ENCODE data around the gene P3H1. TPM values are rescaled to one million over a fixed set of nuclear protein-coding genes. Genes with fewer than 3 reads are reported as not detected.

Gene P3H1
- polyA plus RNA-seq, 1 of the 3 experiments (the other 2 are of a cell fraction) = 66.8 TPM

DNA sequence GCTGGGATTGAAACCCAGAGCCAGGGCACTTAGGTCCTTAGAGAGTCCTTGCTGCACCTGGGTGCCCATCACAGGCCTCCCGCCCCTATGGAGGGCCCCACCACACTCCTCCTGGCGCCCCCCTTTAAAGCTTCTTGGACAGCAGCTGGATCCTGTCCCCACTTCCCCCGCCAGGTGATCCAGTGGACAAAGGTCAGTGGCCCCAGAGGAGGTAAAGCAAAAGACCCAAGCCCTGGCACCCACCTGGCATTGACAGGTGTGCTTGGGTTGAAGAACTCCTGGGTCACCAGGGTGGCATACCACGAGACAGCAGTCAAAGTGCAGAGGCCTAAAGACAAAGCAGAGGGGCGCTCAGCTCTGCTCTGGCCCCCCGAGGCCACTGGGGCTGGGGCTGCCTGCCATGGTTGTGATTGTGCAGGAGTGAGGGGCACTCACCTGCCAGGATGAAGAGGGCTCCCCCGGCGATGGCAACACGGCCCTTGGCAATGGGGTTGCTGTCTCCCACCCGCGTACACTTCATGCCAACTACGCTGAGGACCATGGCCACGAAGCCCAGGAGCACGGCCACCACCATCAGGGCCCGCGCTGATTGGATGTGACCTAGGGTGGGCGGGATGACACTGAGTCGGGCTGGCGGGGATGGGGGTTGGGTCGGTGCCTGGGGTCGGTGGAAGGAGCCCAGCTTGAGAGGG, 28.7 kb downstream of the P3H1 start:
- no peaks in the 10 kb centered on the region for H3K79me2 ChIP-seq (ENCODE audit: insufficient read depth)
- DNase-seq = no peak
- no peaks in the 10 kb centered on the region for H3K9me3 ChIP-seq
- no peak overlapping the region for H3K27ac ChIP-seq (ENCODE audit: low read depth in 2 of 2, low read length in 1 of 2)
- H3K4me2 ChIP-seq = no peak overlapping the region
- ChIA-PET POLR2A (no interaction called here), CTCF (interaction anchor here (0.6 to 5.5 kb wide), 4 partner anchors 10 to 160 kb away, joined by 3 to 25 read pairs (median 3); no protein-coding TSS in a partner anchor)
- H3F3A ChIP-seq (replicated peaks; ENCODE audit: insufficient read depth) = no peaks in the 10 kb centered on the region
- H3K4me1 ChIP-seq (ENCODE audit: control insufficient read depth in 1 of 2, insufficient read depth in 2 of 2, low read depth in 1 of 2, low read length in 1 of 2) = peaks cover 0 to 16% of the 10 kb centered on the region in 2 experiments; a peak in 1 of 4 replicates
- no peak overlapping the region for H3K9ac ChIP-seq
- no peak for TF ChIP-seq EP300 (IDR thresholded peaks at IDR 0.05; ENCODE audit: borderline replicate concordance in 1 of 2, low read depth in 1 of 2, low read length in 1 of 2)
- WGBS (ENCODE audit: low lambda C conversion rate) = 97% methylated on average over 8 of the region's 21 CpGs
- H4K20me1 ChIP-seq (ENCODE audit: insufficient read depth) = no peaks in the 10 kb centered on the region
- no peaks in the 10 kb centered on the region for H3K36me3 ChIP-seq (replicated peaks in 1 of 2; ENCODE audit: control insufficient read depth in 1 of 2, insufficient read depth in 2 of 2, low read length in 1 of 2)
- H3K9me2 ChIP-seq = no peaks in the 10 kb centered on the region
- H3K27me3 ChIP-seq (ENCODE audit: insufficient read depth) = no peaks in the 10 kb centered on the region
- no peak overlapping the region for H2AFZ ChIP-seq (ENCODE audit: low read depth)
- no peak overlapping the region for H3K4me3 ChIP-seq (ENCODE audit: low read depth in 2 of 2, low read length in 1 of 2)

- Histone ChIP-seq H3K27me3 (ENCODE audit: insufficient read depth) (no peaks in the 10 kb centered on the region), H2AFZ (ENCODE audit: low read depth) (no peak overlapping the region), H4K20me1 (ENCODE audit: insufficient read depth) (no peaks in the 10 kb centered on the region), H3K36me3 (replicated peaks in 1 of 2; ENCODE audit: control insufficient read depth in 1 of 2, insufficient read depth in 2 of 2, low read length in 1 of 2) (no peaks in the 10 kb centered on the region), H3K4me1 (ENCODE audit: control insufficient read depth in 1 of 2, insufficient read depth in 2 of 2, low read depth in 1 of 2, low read length in 1 of 2) (peaks cover 0 to 7% of the 10 kb centered on the region in 2 experiments; a peak in 1 of 4 replicates), H3K79me2 (ENCODE audit: insufficient read depth) (no peaks in the 10 kb centered on the region), H3K4me2 (no peak overlapping the region), H3F3A (replicated peaks; ENCODE audit: insufficient read depth) (no peaks in the 10 kb centered on the region), H3K9me2 (no peaks in the 10 kb centered on the region), H3K4me3 (ENCODE audit: low read depth in 2 of 2, low read length in 1 of 2) (no peak overlapping the region), H3K9ac (no peak overlapping the region), H3K27ac (ENCODE audit: low read depth in 2 of 2, low read length in 1 of 2) (no peak overlapping the region), H3K9me3 (no peaks in the 10 kb centered on the region)
- TF ChIP-seq RXRA (IDR thresholded peaks at IDR 0.05; ENCODE audit: borderline replicate concordance, low read depth) (no peak), MEF2A (IDR thresholded peaks at IDR 0.05; ENCODE audit: borderline replicate concordance, low read depth) (no peak), GATA2 (CRISPR knock-in tag; IDR thresholded peaks at IDR 0.05) (no peak), JUND (IDR thresholded peaks at IDR 0.05) (no peak), GABPA (IDR thresholded peaks at IDR 0.05; ENCODE audit: low read depth) (no peak), ELF1 (IDR thresholded peaks at IDR 0.05) (no peak), CHD2 (IDR thresholded peaks at IDR 0.05; ENCODE audit: low read length, partially characterized antibody) (no peak), RAD21 (IDR thresholded peaks at IDR 0.05; ENCODE audit: low read length) (no peak), POLR2AphosphoS5 (IDR thresholded peaks at IDR 0.05; ENCODE audit: low read depth, low read length) (no peak), MXI1 (IDR thresholded peaks at IDR 0.05; ENCODE audit: low read depth, low read length) (no peak)
- TF ChIP-seq, protein P1, sequence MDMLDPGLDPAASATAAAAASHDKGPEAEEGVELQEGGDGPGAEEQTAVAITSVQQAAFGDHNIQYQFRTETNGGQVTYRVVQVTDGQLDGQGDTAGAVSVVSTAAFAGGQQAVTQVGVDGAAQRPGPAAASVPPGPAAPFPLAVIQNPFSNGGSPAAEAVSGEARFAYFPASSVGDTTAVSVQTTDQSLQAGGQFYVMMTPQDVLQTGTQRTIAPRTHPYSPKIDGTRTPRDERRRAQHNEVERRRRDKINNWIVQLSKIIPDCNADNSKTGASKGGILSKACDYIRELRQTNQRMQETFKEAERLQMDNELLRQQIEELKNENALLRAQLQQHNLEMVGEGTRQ (IDR thresholded peaks at IDR 0.05; ENCODE audit: borderline replicate concordance, low read depth, low read length) = no peak
- WGBS (ENCODE audit: low lambda C conversion rate) = 91% methylated on average over 5 of the region's 5 CpGs
- CTCF ChIA-PET = interaction anchor here (1.0 to 5.5 kb wide), 3 partner anchors 11 to 20 kb away, joined by 3 to 25 read pairs (median 3); no protein-coding TSS in a partner anchor
- POLR2A ChIA-PET = no interaction called here
- DNase-seq = no peak
Measured at GRCh38 chr1:42737257-42737656, 29.6 kb downstream of the P3H1 start.

Measured in SK-N-SH (cell line).